ENCODE results near the gene SIAE.

- TF ChIP-seq CTCF (IDR thresholded peaks at IDR 0.05) (no peak), POLR2A (IDR thresholded peaks at IDR 0.05) (no peak)
Observed at GRCh38 chr11:124719534-124719933, 46.0 kb upstream of the SIAE start.

All from testis (tissue), 2 donors.